K562 (cell line): ENCODE data around the gene DMGDH. TPM values are rescaled to one million over a fixed set of nuclear protein-coding genes. Genes with fewer than 3 reads are reported as not detected.

Source experiments
- ATAC-seq: fragments of 200-7000 bp; cut with Tn5 transposase; 3 replicates; pipeline ENCODE4 v1.9.1; 2020; ENCODE audit warnings: moderate library complexity
- BruUV-seq: library from RNA; stranded (reverse); fragments of 400-500 nt; replicated peaks from 2 replicates; lab custom pipeline; 2021; lab: Mats Ljungman, UMichigan
- CTCF ChIA-PET: fragments of 300-600 bp; formaldehyde crosslinking; extraction: SDS; loops from one replicate; lab custom pipeline; 2021; ENCODE audit warnings: low intra/inter-chr PET ratio; lab: Yijun Ruan, JAX
- POLR2A ChIA-PET: fragments of 300-600, 350-650 bp; sonication (Branson Sonifier 250); formaldehyde crosslinking; extraction: SDS; loops from one replicate; lab custom pipeline; 2021; ENCODE audit warnings: antibody characterized with exemption, inconsistent platforms; lab: Yijun Ruan, JAX
- DNase-seq, 4 experiments: peaks; one replicate each; pipeline versions ENCODE4 v3.0.0 to v3.0.0-alpha.2; 2011 to 2018; ENCODE audit warnings: low spot score in 3 of 4, mixed read lengths in 3 of 4; ENCODE audit errors: extremely low read depth in 1 of 4
- FAIRE-seq: peaks from 2 replicates; lab custom pipeline; 2011; peaks lifted over from hg19 to GRCh38; lab: Jason Lieb, UNC
- H2AFZ ChIP-seq: 2 replicates; pipeline ENCODE4 v1.6.0; 2011; ENCODE audit warnings: low read depth, low read length, control low read depth, inconsistent platforms
- H3K27ac ChIP-seq: fragments of 200-600 bp; 3 replicates; pipeline ENCODE4 v1.8.0; 2011; ENCODE audit warnings: low read depth, mild to moderate bottlenecking, control low read depth, inconsistent platforms, low read length, moderate library complexity, mixed read lengths; ENCODE audit errors: extremely low read depth
- H3K27me3 ChIP-seq, 2 experiments: fragments of 300-600 bp in 1 of 2; 2 replicates in 1 of 2; 3 replicates in 1 of 2; pipeline versions ENCODE4 v1.6.0 to v1.8.0; 2011; ENCODE audit warnings: inconsistent platforms in 2 of 2, low read length in 2 of 2, mild to moderate bottlenecking in 1 of 2, mixed read lengths in 1 of 2, moderate library complexity in 1 of 2; ENCODE audit not compliant: control insufficient read depth in 2 of 2, insufficient read depth in 2 of 2
- H3K36me3 ChIP-seq: fragments of 300-600 bp; 3 replicates; pipeline ENCODE4 v1.8.0; 2011; ENCODE audit warnings: mild to moderate bottlenecking, low read length, inconsistent platforms; ENCODE audit not compliant: control insufficient read depth, insufficient read depth
- H3K4me1 ChIP-seq, 2 experiments: fragments of 200-600 bp in 1 of 2; replicated peaks in 1 of 2; 2 replicates in 1 of 2; 3 replicates in 1 of 2; pipeline versions ENCODE4 v1.5.1 to v1.8.0; 2011; ENCODE audit warnings: inconsistent platforms in 2 of 2, low read length in 2 of 2, mild to moderate bottlenecking in 1 of 2, mixed read lengths in 1 of 2, moderate library complexity in 1 of 2; ENCODE audit not compliant: control insufficient read depth in 2 of 2, insufficient read depth in 2 of 2
- H3K4me2 ChIP-seq: 2 replicates; pipeline ENCODE4 v1.6.1; 2011; ENCODE audit warnings: low read length, control low read depth, inconsistent platforms, mixed read lengths; ENCODE audit not compliant: insufficient read depth
- H3K4me3 ChIP-seq: fragments of 200-600 bp; sonication (generic), shearing (Covaris generic); 2 replicates; pipeline ENCODE4 v1.5.1; 2016; ENCODE audit warnings: control low read depth, inconsistent platforms
- H3K79me2 ChIP-seq: fragments of 200-600 bp; 3 replicates; pipeline ENCODE4 v1.8.0; 2011; ENCODE audit warnings: low read length, inconsistent platforms; ENCODE audit not compliant: control insufficient read depth, insufficient read depth
- H3K9ac ChIP-seq, 2 experiments: 2 replicates each; pipeline versions ENCODE4 v1.6.0 to v1.6.1; 2011; ENCODE audit warnings: low read depth in 2 of 2, low read length in 2 of 2, control low read depth in 1 of 2, inconsistent platforms in 1 of 2, mild to moderate bottlenecking in 1 of 2, mixed read lengths in 1 of 2; ENCODE audit not compliant: insufficient read depth in 1 of 2
- H3K9me1 ChIP-seq: one replicate; pipeline ENCODE4 v1.6.0; 2011; ENCODE audit warnings: inconsistent platforms, mild to moderate bottlenecking, low read length, moderate library complexity; ENCODE audit not compliant: control insufficient read depth, insufficient read depth
- H3K9me3 ChIP-seq: replicated peaks from 2 replicates; pipeline ENCODE4 v1.5.1; 2011; ENCODE audit warnings: low read depth, low read length, inconsistent platforms; ENCODE audit not compliant: control insufficient read depth, insufficient read depth
- H4K20me1 ChIP-seq: replicated peaks from 2 replicates; pipeline ENCODE4 v1.6.1; 2011; ENCODE audit warnings: low read length, inconsistent platforms, mixed read lengths; ENCODE audit not compliant: control insufficient read depth, insufficient read depth
- CBFA2T2 ChIP-seq: fragments of 450-650 bp; conservative IDR thresholded peaks from 2 replicates; pipeline ENCODE4 v1.6.1; 2017; ENCODE audit warnings: mild to moderate bottlenecking
- CBFA2T3 ChIP-seq: fragments of 450-650 bp; IDR thresholded peaks from 2 replicates; pipeline ENCODE4 v1.6.1; 2017
- CCNT2 ChIP-seq: IDR thresholded peaks from 2 replicates; pipeline ENCODE4 v1.6.1; 2011; ENCODE audit warnings: borderline replicate concordance, low read depth, mild to moderate bottlenecking, moderate library complexity, mixed read lengths, low read length; ENCODE audit not compliant: insufficient read length; ENCODE audit errors: extremely low read depth
- DACH1 ChIP-seq: fragments of 450-650 bp; IDR thresholded peaks from 2 replicates; pipeline ENCODE4 v1.6.1; 2018; ENCODE audit not compliant: partially characterized antibody
- E4F1 ChIP-seq: fragments of 250-450 bp; sonication (Bioruptor Pico); IDR thresholded peaks from 2 replicates; pipeline ENCODE4 v1.5.0; 2021; ENCODE audit warnings: mild to moderate bottlenecking, borderline replicate concordance
- EP300 ChIP-seq: IDR thresholded peaks from 2 replicates; pipeline ENCODE4 v1.6.1; 2012; ENCODE audit warnings: low read length, improper control_type of control experiment
- FOXJ2 ChIP-seq: fragments of 200-800 bp; sonication (Bioruptor generic); IDR thresholded peaks from 2 replicates; pipeline ENCODE4 v1.6.1; 2016; ENCODE audit warnings: missing genetic modification characterization, missing compliant biosample characterization
- HMBOX1 ChIP-seq: sonication (generic); IDR thresholded peaks from 2 replicates; pipeline ENCODE4 v1.6.1; 2016
- KLF13 ChIP-seq: fragments of 450-650 bp; IDR thresholded peaks from 2 replicates; pipeline ENCODE4 v1.6.1; 2016; ENCODE audit warnings: missing genetic modification characterization, low read depth, mild to moderate bottlenecking, missing compliant biosample characterization, moderate library complexity, borderline replicate concordance
- OTX1 ChIP-seq: fragments of 450-650 bp; formaldehyde crosslinking; IDR thresholded peaks from 2 replicates; pipeline ENCODE4 v1.4.0; 2022; ENCODE audit warnings: mild to moderate bottlenecking
- TAF7 ChIP-seq: fragments of 450-650 bp; IDR thresholded peaks from 2 replicates; pipeline ENCODE4 v1.6.1; 2016; ENCODE audit warnings: missing genetic modification characterization, missing compliant biosample characterization
- TEAD4 ChIP-seq, 2 experiments: sonication (generic) in 1 of 2; formaldehyde crosslinking in 1 of 2; IDR thresholded peaks; 2 replicates each; pipeline versions ENCODE4 v1.6.1 to v1.8.0; 2012 to 2022; ENCODE audit warnings: borderline replicate concordance in 1 of 2, inconsistent platforms in 1 of 2, low read length in 1 of 2, mild to moderate bottlenecking in 1 of 2, missing genetic modification reagents in 1 of 2
- ZNF766 ChIP-seq: fragments of 200-800 bp; sonication (Bioruptor generic); conservative IDR thresholded peaks from 2 replicates; pipeline ENCODE4 v1.6.1; 2016; ENCODE audit warnings: missing genetic modification characterization, missing compliant biosample characterization
- WGBS: fragments of 100-300 bp; shearing (Covaris generic); methylation state at CpG from one replicate; pipeline ENCODE4 v1.1.6; 2016; ENCODE audit warnings: low coverage, mixed read lengths; ENCODE audit not compliant: insufficient coverage; ENCODE audit errors: missing lambda C conversion rate; 5-methylcytosine and 5-hydroxymethylcytosine counted together
- in situ Hi-C: fragments of 300-500 bp; cut with MboI; formaldehyde crosslinking; loops from 4 replicates; pipeline ENCODE4 v1.15.0; 2018; ENCODE audit warnings: inconsistent platforms, mixed read lengths
- intact Hi-C: fragments of 100-400 bp; cut with micrococcal nuclease; formaldehyde crosslinking; loops from 2 replicates; pipeline ENCODE4 v1.14.2; 2022
- polyA plus RNA-seq, 8 experiments: library from polyadenylated mRNA; depleted of rRNA in 4 of 8; stranded (reverse) in 5 of 8; unstranded in 3 of 8; fragments of >200 nt; fragmentation: Nextera tagmentation in 2 of 8; fragmentation: Illumina TruSeq in 1 of 8; extraction: Ambion mirVana in 2 of 8; extraction: Trizol in 1 of 8; gene quantifications; 2 replicates each; pipeline versions ENCODE4 v1.2.1 to v1.2.3, GENCODE V29; 2011 to 2014; ENCODE audit warnings: inconsistent platforms in 1 of 8, missing spikeins in 1 of 8
- total RNA-seq, 7 experiments: library from RNA; depleted of rRNA in 6 of 7; stranded (reverse); fragments of >200 nt in 6 of 7; fragmentation: Illumina TruSeq in 2 of 7; extraction: Trizol in 2 of 7; gene quantifications; 2 replicates each; pipeline versions ENCODE4 v1.2.1 to v1.2.3, GENCODE V29; 2011 to 2021; ENCODE audit warnings: low replicate concordance in 1 of 7

Gene DMGDH
- total and polyA plus RNA-seq, 9 of the 15 experiments (the other 6 are each of a cell fraction or from before 2014, with no cell fraction given): 0.13 to 0.58 TPM; not detected in 7

GRCh38 chr5:79105868-79106267 lies 36.4 kb upstream of the DMGDH start:
- H3K79me2 ChIP-seq: no peaks in the 10 kb centered on the region
- intact Hi-C loops: no loop called here
- POLR2A ChIA-PET: interaction anchor here (0.6 to 0.8 kb wide), 3 partner anchors 20 to 1525 kb away, joined by 3 read pairs; no protein-coding TSS in a partner anchor
- WGBS: 0% methylated on average over 2 of the region's 2 CpGs
- H2AFZ ChIP-seq: no peak overlapping the region
- no peak overlapping the region for H3K4me3 ChIP-seq
- peak in 3 of 4 experiments; percentile 16 to 27 (median 21) for DNase-seq
- in situ Hi-C loops: no loop called here
- H4K20me1 ChIP-seq: no peaks in the 10 kb centered on the region
- H3K9me1 ChIP-seq: no peaks in the 10 kb centered on the region
- H3K27ac ChIP-seq: no peak overlapping the region
- no peak overlapping the region for H3K4me2 ChIP-seq
- CTCF ChIA-PET: no interaction called here
- no TSS peak for BruUV-seq
- FAIRE-seq: no peak
- peaks cover 14 to 23% of the 10 kb centered on the region in 2 experiments for H3K27me3 ChIP-seq
- TF ChIP-seq TAF7 (tag) (no peak), HMBOX1 (peak; percentile 58; the same call in 1 of the 2 replicates), CCNT2 (no peak), DACH1 (no peak)
- no peak overlapping the region for H3K9ac ChIP-seq
- H3K9me3 ChIP-seq: no peaks in the 10 kb centered on the region
- H3K36me3 ChIP-seq: no peaks in the 10 kb centered on the region
- ATAC-seq: no peak
- no peaks in the 10 kb centered on the region; a peak in 1 of 5 replicates for H3K4me1 ChIP-seq

GRCh38 chr5:79093762-79094161 lies 24.3 kb upstream of the DMGDH start:
- H3K36me3 ChIP-seq: no peaks in the 10 kb centered on the region
- no peaks in the 10 kb centered on the region for H4K20me1 ChIP-seq
- intact Hi-C loops: no loop called here
- H3K79me2 ChIP-seq: no peaks in the 10 kb centered on the region
- 0% methylated on average over 3 of the region's 3 CpGs for WGBS
- H3K4me2 ChIP-seq: no peak overlapping the region
- H2AFZ ChIP-seq: no peak overlapping the region
- FAIRE-seq (peak; percentile 42), ATAC-seq (no peak), DNase-seq (peak in 1 of 4 experiments; percentile 8)
- no peaks in the 10 kb centered on the region for H3K9me3 ChIP-seq
- POLR2A ChIA-PET: no interaction called here
- no peak overlapping the region for H3K9ac ChIP-seq
- H3K27ac ChIP-seq: no peak overlapping the region
- no peak overlapping the region for H3K4me3 ChIP-seq
- BruUV-seq: no TSS peak
- H3K27me3 ChIP-seq: peaks cover 0 to 5% of the 10 kb centered on the region in 2 experiments; a peak in 2 of 5 replicates
- no peaks in the 10 kb centered on the region; a peak in 1 of 5 replicates for H3K4me1 ChIP-seq
- H3K9me1 ChIP-seq: no peaks in the 10 kb centered on the region
- in situ Hi-C loops: no loop called here
- CTCF ChIA-PET: no interaction called here
- TF ChIP-seq OTX1 (CRISPR knock-in tag) (no peak), TEAD4 (IDR thresholded peaks at IDR 0.05; ENCODE audit: low read length) (peak; percentile 67; the same call in 1 of the 2 replicates), TEAD4 (CRISPR knock-in tag; IDR thresholded peaks at IDR 0.05; ENCODE audit: borderline replicate concordance) (no peak), CBFA2T2 (peak; percentile 14; the same call in 1 of the 2 replicates), E4F1 (CRISPR knock-in tag) (no peak), FOXJ2 (tag) (peak; percentile 44; the same call in 1 of the 2 replicates), ZNF766 (peak; percentile 72), EP300 (0 out of 2 replicates have a peak, but pooled peaks have one; percentile 23), CBFA2T3 (peak; percentile 55), KLF13 (tag) (no peak)
